ENCODE data around the gene FHOD3.

DNA sequence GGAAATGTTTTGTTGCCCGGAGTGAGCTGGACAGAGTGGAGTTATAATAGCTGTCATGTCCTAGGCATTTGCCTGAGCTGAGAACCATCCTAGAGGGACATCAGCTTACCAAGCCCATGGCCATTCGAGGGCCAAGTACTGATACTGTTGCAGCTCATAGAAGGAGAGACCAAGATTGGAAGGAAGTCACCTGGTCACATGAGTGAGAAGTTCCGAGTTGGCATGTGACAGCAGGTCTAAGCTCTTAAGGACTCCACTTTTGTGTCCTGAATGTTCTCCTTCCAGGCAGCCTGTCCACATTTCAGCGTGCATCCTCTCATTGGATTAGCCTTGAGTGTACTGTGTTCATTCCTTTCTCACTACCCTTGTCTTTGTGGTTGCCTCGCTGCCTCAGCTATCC lies 4.4 kb downstream of the FHOD3 start:
- TF ChIP-seq, protein P1, sequence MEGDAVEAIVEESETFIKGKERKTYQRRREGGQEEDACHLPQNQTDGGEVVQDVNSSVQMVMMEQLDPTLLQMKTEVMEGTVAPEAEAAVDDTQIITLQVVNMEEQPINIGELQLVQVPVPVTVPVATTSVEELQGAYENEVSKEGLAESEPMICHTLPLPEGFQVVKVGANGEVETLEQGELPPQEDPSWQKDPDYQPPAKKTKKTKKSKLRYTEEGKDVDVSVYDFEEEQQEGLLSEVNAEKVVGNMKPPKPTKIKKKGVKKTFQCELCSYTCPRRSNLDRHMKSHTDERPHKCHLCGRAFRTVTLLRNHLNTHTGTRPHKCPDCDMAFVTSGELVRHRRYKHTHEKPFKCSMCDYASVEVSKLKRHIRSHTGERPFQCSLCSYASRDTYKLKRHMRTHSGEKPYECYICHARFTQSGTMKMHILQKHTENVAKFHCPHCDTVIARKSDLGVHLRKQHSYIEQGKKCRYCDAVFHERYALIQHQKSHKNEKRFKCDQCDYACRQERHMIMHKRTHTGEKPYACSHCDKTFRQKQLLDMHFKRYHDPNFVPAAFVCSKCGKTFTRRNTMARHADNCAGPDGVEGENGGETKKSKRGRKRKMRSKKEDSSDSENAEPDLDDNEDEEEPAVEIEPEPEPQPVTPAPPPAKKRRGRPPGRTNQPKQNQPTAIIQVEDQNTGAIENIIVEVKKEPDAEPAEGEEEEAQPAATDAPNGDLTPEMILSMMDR (IDR thresholded peaks at IDR 0.05) = no peak
- no peak for TF ChIP-seq POLR2AphosphoS5 (IDR thresholded peaks at IDR 0.05; ENCODE audit: low read depth, low read length)

All from Panc1 (cell line).